B cell (primary cell): ENCODE results near the gene LGALS4. TPM values are rescaled to one million over a fixed set of nuclear protein-coding genes. Genes with fewer than 3 reads are reported as not detected.

ENCODE experiments used
- ATAC-seq: fragments of 200-7000 bp; cut with Tn5 transposase; one replicate; pipeline ENCODE4 v1.10.0; 2021; ENCODE audit warnings: low read depth, mild to moderate bottlenecking, moderate number of reproducible peaks, moderate library complexity
- CTCF ChIA-PET: fragments of 350-600 bp; sonication (Branson Sonifier 250); formaldehyde crosslinking; loops from one replicate; lab custom pipeline; 2021; ENCODE audit warnings: antibody characterized with exemption, inconsistent platforms; lab: Charles Lee
- POLR2A ChIA-PET: fragments of 350-600 bp; sonication (Branson Sonifier 250); formaldehyde crosslinking; loops from one replicate; lab custom pipeline; 2021; ENCODE audit warnings: antibody characterized with exemption; lab: Charles Lee
- DNase-seq: peaks from one replicate; pipeline ENCODE4 v3.0.0; 2013
- H2AFZ ChIP-seq: 2 replicates; pipeline ENCODE4 v1.6.1; 2012; ENCODE audit warnings: mild to moderate bottlenecking, low read depth, low read length; ENCODE audit not compliant: insufficient read depth, poor library complexity, severe bottlenecking
- H3K27ac ChIP-seq, 2 donors: 1 replicate in 1 of 2; 2 replicates in 1 of 2; pipeline ENCODE4 v1.5.1; 2012 to 2013; ENCODE audit warnings: low read length in 2 of 2, mild to moderate bottlenecking in 2 of 2, moderate library complexity in 1 of 2
- H3K27me3 ChIP-seq, 4 experiments: fragments of 200-600 bp in 1 of 4; sonication (generic) in 1 of 4; replicated peaks in 1 of 4; 1 replicate in 2 of 4; 2 replicates in 2 of 4; pipeline versions ENCODE4 v1.6.1 to v1.7.0; 2013 to 2016; ENCODE audit warnings: low read length in 3 of 4, mild to moderate bottlenecking in 2 of 4, mixed read lengths in 1 of 4, moderate library complexity in 1 of 4; ENCODE audit not compliant: insufficient read depth in 4 of 4, control insufficient read depth in 3 of 4; ENCODE audit errors: control extremely low read depth in 1 of 4
- H3K36me3 ChIP-seq, 2 experiments: replicated peaks in 1 of 2; 1 replicate in 1 of 2; 2 replicates in 1 of 2; pipeline versions ENCODE4 v1.6.1 to v1.7.1; 2013; ENCODE audit warnings: low read length in 1 of 2; ENCODE audit not compliant: insufficient read depth in 2 of 2, control insufficient read depth in 1 of 2; ENCODE audit errors: control extremely low read depth in 1 of 2, extremely low read depth in 1 of 2
- H3K4me1 ChIP-seq, 2 donors: fragments of 200-600 bp in 1 of 2; sonication (generic) in 1 of 2; 1 replicate in 1 of 2; 2 replicates in 1 of 2; pipeline versions ENCODE4 v1.5.1 to v1.6.1; 2013 to 2017; ENCODE audit warnings: low read length in 2 of 2; ENCODE audit not compliant: control insufficient read depth in 2 of 2, insufficient read depth in 2 of 2
- H3K4me2 ChIP-seq: replicated peaks from 2 replicates; pipeline ENCODE3; 2012; ENCODE audit warnings: mild to moderate bottlenecking, low read depth, low read length; ENCODE audit not compliant: poor library complexity, severe bottlenecking
- H3K4me3 ChIP-seq, 5 experiments: fragments of 200-600 bp in 1 of 5; sonication (generic) in 1 of 5; 1 replicate in 3 of 5; 2 replicates in 2 of 5; pipeline versions ENCODE4 v1.5.1 to v1.7.0; 2011 to 2016; ENCODE audit warnings: low read length in 4 of 5, mild to moderate bottlenecking in 4 of 5, low read depth in 2 of 5, control low read depth in 1 of 5, moderate library complexity in 1 of 5; ENCODE audit not compliant: insufficient read depth in 1 of 5; ENCODE audit errors: control extremely low read depth in 1 of 5, extremely low read depth in 1 of 5
- H3K79me2 ChIP-seq: fragments of 200-600 bp; sonication (generic); one replicate; pipeline ENCODE4 v1.6.0; 2016; ENCODE audit warnings: low read length; ENCODE audit not compliant: control insufficient read depth, insufficient read depth
- H3K9ac ChIP-seq: fragments of 200-600 bp; sonication (generic); 2 replicates; pipeline ENCODE4 v1.6.1; 2017; ENCODE audit warnings: mild to moderate bottlenecking, low read length, moderate library complexity
- H3K9me3 ChIP-seq, 3 donors: one replicate each; pipeline versions ENCODE4 v1.6.1 to v1.7.1; 2013; ENCODE audit warnings: low read length in 2 of 3; ENCODE audit not compliant: control insufficient read depth in 2 of 3, insufficient read depth in 1 of 3; ENCODE audit errors: control extremely low read depth in 1 of 3
- H4K20me1 ChIP-seq: 2 replicates; pipeline ENCODE4 v1.6.0; 2012; ENCODE audit warnings: mild to moderate bottlenecking, low read length; ENCODE audit not compliant: insufficient read depth, control insufficient read depth, poor library complexity, severe bottlenecking
- H3K27ac Mint-ChIP-seq: one replicate; pipeline ENCODE4 v1.8.0; 2021; ENCODE audit warnings: mixed read lengths
- H3K27me3 Mint-ChIP-seq: one replicate; pipeline ENCODE4 v1.8.0; 2021; ENCODE audit warnings: mixed read lengths
- H3K4me1 Mint-ChIP-seq: one replicate; pipeline ENCODE4 v1.8.0; 2021; ENCODE audit warnings: mixed read lengths
- H3K4me3 Mint-ChIP-seq: one replicate; pipeline ENCODE4 v1.8.0; 2021; ENCODE audit warnings: mixed read lengths
- H3K9me3 Mint-ChIP-seq: one replicate; pipeline ENCODE4 v1.8.0; 2022; ENCODE audit warnings: mixed read lengths; ENCODE audit not compliant: insufficient read depth
- CTCF ChIP-seq: fragments of 200-600 bp; IDR thresholded peaks from one replicate; pipeline ENCODE4 v1.8.0; 2022; ENCODE audit warnings: antibody characterized with exemption, mild to moderate bottlenecking
- EZH2 ChIP-seq: IDR thresholded peaks from 2 replicates; pipeline ENCODE4 v1.6.1; 2012; ENCODE audit warnings: borderline replicate concordance, low read depth, mild to moderate bottlenecking, moderate library complexity, low read length; ENCODE audit not compliant: insufficient read depth, poor library complexity, severe bottlenecking
- WGBS: methylation state at CpG from one replicate; pipeline ENCODE4 v1.1.5; 2013; ENCODE audit warnings: missing lambda C conversion rate; ENCODE audit not compliant: insufficient coverage; 5-methylcytosine and 5-hydroxymethylcytosine counted together
- intact Hi-C: fragments of 100-400 bp; cut with micrococcal nuclease; formaldehyde crosslinking; loops from one replicate; pipeline ENCODE4 v1.10.0; 2022
- polyA plus RNA-seq: library from polyadenylated mRNA; depleted of rRNA; stranded (reverse); fragments of >200 nt; gene quantifications from 2 replicates; pipeline ENCODE4 v1.2.3, GENCODE V29; 2012
- total RNA-seq, 2 donors: library from RNA; stranded (reverse); fragments of 120-200 nt in 1 of 2; gene quantifications; 1 replicate in 1 of 2; 2 replicates in 1 of 2; pipeline versions ENCODE4 v1.2.3 to v1.2.4, GENCODE V29; 2013 to 2022

Gene LGALS4
- total and polyA plus RNA-seq, 2 donors (not counting 1 experiment from before 2014, with no cell fraction given) = 5.4 to 8.4 TPM

- intact Hi-C loops = no loop called here
- H3K4me1 ChIP-seq = peaks cover 59 to 66% of the 10 kb centered on the region in 2 donors
- Mint-ChIP-seq H3K4me1 (peaks cover 69% of the 10 kb centered on the region), H3K4me3 (peak overlapping the region; percentile 2), H3K27me3 (no peaks in the 10 kb centered on the region), H3K9me3 (no peaks in the 10 kb centered on the region), H3K27ac (peak overlapping the region; percentile 59)
- H2AFZ ChIP-seq = no peak overlapping the region
- CTCF ChIA-PET = interaction anchor here (0.6 to 1.3 kb wide), 9 partner anchors 10 to 92 kb away, joined by 3 to 6 read pairs (median 3); partner anchors contain the start of genes ECH1 and RINL
- no peaks in the 10 kb centered on the region for H3K27me3 ChIP-seq
- POLR2A ChIA-PET = interaction anchor here (0.7 to 1.2 kb wide), 2 partner anchors 25 to 482 kb away, joined by 4 read pairs; no protein-coding TSS in a partner anchor
- ATAC-seq (no peak), DNase-seq (no peak)
- no peaks in the 10 kb centered on the region for H3K9me3 ChIP-seq
- peak overlapping the region in 1 of 2 donors; percentile 37 for H3K27ac ChIP-seq
- WGBS = 92% methylated on average over 11 of the region's 11 CpGs
- TF ChIP-seq CTCF (no peak), EZH2 (no peak)
- H3K4me2 ChIP-seq = no peak overlapping the region
- H3K36me3 ChIP-seq = peaks cover 17 to 94% of the 10 kb centered on the region in 2 experiments
- no peak overlapping the region for H3K4me3 ChIP-seq
- H4K20me1 ChIP-seq = peaks cover 100% of the 10 kb centered on the region
- peaks cover 93% of the 10 kb centered on the region for H3K79me2 ChIP-seq
- no peak overlapping the region for H3K9ac ChIP-seq
Measured at GRCh38 chr19:38844093-38844686, 31.4 kb upstream of the LGALS4 start.

- H3K4me3 ChIP-seq = no peak overlapping the region
- POLR2A ChIA-PET = interaction anchor here (1.2 kb wide), 1 partner anchor 27 kb away, joined by 6 read pairs; no protein-coding TSS in a partner anchor
- no peak for ATAC-seq
- H3K36me3 ChIP-seq = peaks cover 22 to 96% of the 10 kb centered on the region in 2 experiments
- H3K27me3 ChIP-seq = no peaks in the 10 kb centered on the region
- WGBS = 97% methylated on average over 8 of the region's 9 CpGs
- peaks cover 100% of the 10 kb centered on the region for H4K20me1 ChIP-seq
- TF ChIP-seq EZH2 (no peak), CTCF (no peak)
- intact Hi-C loops = no loop called here
- Mint-ChIP-seq H3K4me3 (no peak overlapping the region), H3K4me1 (peaks cover 62% of the 10 kb centered on the region), H3K27me3 (no peaks in the 10 kb centered on the region), H3K27ac (peak overlapping the region; percentile 32), H3K9me3 (no peaks in the 10 kb centered on the region)
- peak overlapping the region; percentile 43 for H3K4me2 ChIP-seq
- peaks cover 89% of the 10 kb centered on the region for H3K79me2 ChIP-seq
- CTCF ChIA-PET = interaction anchor here (1.0 to 1.3 kb wide), 3 partner anchors 21 to 27 kb away, joined by 3 to 5 read pairs (median 4); no protein-coding TSS in a partner anchor
- no peak overlapping the region for H3K9ac ChIP-seq
- no peak overlapping the region for H2AFZ ChIP-seq
- peak overlapping the region in 1 of 2 donors; percentile 37 for H3K27ac ChIP-seq
- DNase-seq = no peak
- H3K9me3 ChIP-seq = no peaks in the 10 kb centered on the region
- H3K4me1 ChIP-seq = peaks cover 52 to 57% of the 10 kb centered on the region in 2 donors
Measured at GRCh38 chr19:38843175-38843758, 30.5 kb upstream of the LGALS4 start.
